GM12873 (cell line): ENCODE data around the gene TTLL5.

Experiments
- CTCF ChIP-seq: IDR thresholded peaks from 2 replicates; pipeline ENCODE4 v1.5.1; 2012; ENCODE audit warnings: low read depth, mild to moderate bottlenecking, moderate library complexity, low read length, control low read depth; ENCODE audit not compliant: insufficient read depth; ENCODE audit errors: missing control alignments

The TTLL5 gene

GRCh38 chr14:75845136-75845804 lies 184.2 kb downstream of the TTLL5 start:
- no peak for TF ChIP-seq CTCF

- no peak for TF ChIP-seq CTCF
Observed at GRCh38 chr14:75847584-75847983, 186.5 kb downstream of the TTLL5 start.

- TF ChIP-seq CTCF: no peak
Observed at GRCh38 chr14:75848167-75848913, 187.3 kb downstream of the TTLL5 start.

- TF ChIP-seq CTCF: no peak
Observed at GRCh38 chr14:75849300-75849895, 188.4 kb downstream of the TTLL5 start.

GRCh38 chr14:75851574-75851866 lies 190.5 kb downstream of the TTLL5 start:
- no peak for TF ChIP-seq CTCF

- no peak for TF ChIP-seq CTCF
Observed at GRCh38 chr14:75854111-75854799, 193.2 kb downstream of the TTLL5 start.

- no peak for TF ChIP-seq CTCF
Observed at GRCh38 chr14:75857199-75857598, 196.2 kb downstream of the TTLL5 start.
